SK-N-SH (cell line): Measurements from ENCODE around the gene CTLA4. TPM values are rescaled to one million over a fixed set of nuclear protein-coding genes. Genes with fewer than 3 reads are reported as not detected.

ENCODE experiments used
- CTCF ChIA-PET: fragments of 300-600, 350-600 bp; formaldehyde crosslinking; extraction: SDS; loops from one replicate; lab custom pipeline; 2021; lab: Yijun Ruan, JAX
- POLR2A ChIA-PET: fragments of 350-600 bp; sonication (Branson Sonifier 250); formaldehyde crosslinking; extraction: SDS; loops from one replicate; lab custom pipeline; 2020; ENCODE audit warnings: antibody characterized with exemption, inconsistent platforms; lab: Yijun Ruan, JAX
- DNase-seq: peaks from one replicate; pipeline ENCODE4 v3.0.0; 2012
- H2AFZ ChIP-seq: fragments of 200-600 bp; sonication (generic); 2 replicates; pipeline ENCODE4 v1.8.1; 2016; ENCODE audit warnings: antibody characterized with exemption, mild to moderate bottlenecking, low read depth
- H3F3A ChIP-seq: fragments of 200-600 bp; sonication (generic); replicated peaks from 2 replicates; pipeline ENCODE3; 2016; ENCODE audit warnings: antibody characterized with exemption, mild to moderate bottlenecking; ENCODE audit not compliant: insufficient read depth
- H3K27ac ChIP-seq, 2 experiments: fragments of 200-500 bp in 1 of 2; fragments of 200-600 bp in 1 of 2; sonication (Bioruptor generic) in 1 of 2; sonication (generic), shearing (Covaris generic) in 1 of 2; 2 replicates each; pipeline versions ENCODE4 v1.5.1 to v1.6.1; 2014 to 2016; ENCODE audit warnings: low read depth in 2 of 2, inconsistent platforms in 1 of 2, low read length in 1 of 2, mild to moderate bottlenecking in 1 of 2, mixed read lengths in 1 of 2
- H3K27me3 ChIP-seq: fragments of 200-600 bp; sonication (generic), shearing (Covaris generic); 2 replicates; pipeline ENCODE4 v1.6.1; 2016; ENCODE audit warnings: mixed run types; ENCODE audit not compliant: insufficient read depth
- H3K36me3 ChIP-seq, 2 experiments: fragments of 200-500 bp in 1 of 2; fragments of 200-600 bp in 1 of 2; sonication (Bioruptor generic) in 1 of 2; sonication (generic) in 1 of 2; replicated peaks in 1 of 2; 2 replicates each; pipeline versions ENCODE3 to v1.5.1; 2014 to 2016; ENCODE audit warnings: low read length in 1 of 2, mild to moderate bottlenecking in 1 of 2; ENCODE audit not compliant: insufficient read depth in 2 of 2, control insufficient read depth in 1 of 2
- H3K4me1 ChIP-seq, 2 experiments: fragments of 200-500 bp in 1 of 2; fragments of 200-600 bp in 1 of 2; sonication (Bioruptor generic) in 1 of 2; sonication (generic), shearing (Covaris generic) in 1 of 2; 2 replicates each; pipeline versions ENCODE4 v1.5.1 to v1.6.1; 2014 to 2016; ENCODE audit warnings: low read depth in 1 of 2, low read length in 1 of 2, mixed run types in 1 of 2; ENCODE audit not compliant: insufficient read depth in 2 of 2, control insufficient read depth in 1 of 2
- H3K4me2 ChIP-seq: fragments of 200-600 bp; sonication (generic), shearing (Covaris generic); 2 replicates; pipeline ENCODE4 v1.6.1; 2017; ENCODE audit warnings: mixed run types
- H3K4me3 ChIP-seq, 2 experiments: fragments of 200-500 bp in 1 of 2; fragments of 200-600 bp in 1 of 2; sonication (Bioruptor generic) in 1 of 2; sonication (generic), shearing (Covaris generic) in 1 of 2; 2 replicates each; pipeline versions ENCODE4 v1.5.1 to v1.8.1; 2014 to 2016; ENCODE audit warnings: low read depth in 2 of 2, inconsistent platforms in 1 of 2, low read length in 1 of 2, mild to moderate bottlenecking in 1 of 2, mixed read lengths in 1 of 2, moderate library complexity in 1 of 2
- H3K79me2 ChIP-seq: fragments of 200-600 bp; sonication (generic); 2 replicates; pipeline ENCODE4 v1.8.1; 2017; ENCODE audit warnings: mild to moderate bottlenecking; ENCODE audit not compliant: insufficient read depth
- H3K9ac ChIP-seq: fragments of 200-600 bp; sonication (generic); 2 replicates; pipeline ENCODE4 v1.6.1; 2017; ENCODE audit warnings: mixed run types
- H3K9me2 ChIP-seq: fragments of 200-600 bp; sonication (generic); 2 replicates; pipeline ENCODE4 v1.6.1; 2017; ENCODE audit warnings: mixed run types
- H3K9me3 ChIP-seq: fragments of 200-600 bp; sonication (generic); 2 replicates; pipeline ENCODE4 v1.6.1; 2017; ENCODE audit warnings: mixed run types, mild to moderate bottlenecking, moderate library complexity
- H4K20me1 ChIP-seq: fragments of 200-600 bp; sonication (generic); 2 replicates; pipeline ENCODE4 v1.6.1; 2017; ENCODE audit warnings: mild to moderate bottlenecking, mixed run types; ENCODE audit not compliant: insufficient read depth
- EZH2phosphoT487 ChIP-seq: fragments of 200-600 bp; sonication (generic); IDR thresholded peaks from 2 replicates; pipeline ENCODE4 v1.6.1; 2017; ENCODE audit warnings: low read depth, mixed run types, mild to moderate bottlenecking, antibody characterized with exemption, moderate library complexity, borderline replicate concordance
- FOSL2 ChIP-seq: IDR thresholded peaks from 2 replicates; pipeline ENCODE4 v1.4.0; 2012; ENCODE audit warnings: low read depth, mild to moderate bottlenecking, moderate library complexity, borderline replicate concordance
- FOXM1 ChIP-seq: IDR thresholded peaks from 2 replicates; pipeline ENCODE4 v1.4.0; 2012; ENCODE audit warnings: low read depth, mild to moderate bottlenecking
- GATA2 ChIP-seq: sonication (generic); formaldehyde crosslinking; IDR thresholded peaks from 2 replicates; pipeline ENCODE4 v1.5.0; 2020; ENCODE audit warnings: mild to moderate bottlenecking, missing genetic modification reagents
- MAX ChIP-seq: IDR thresholded peaks from 2 replicates; pipeline ENCODE4 v1.4.0; 2012; ENCODE audit warnings: low read depth
- MEF2A ChIP-seq: IDR thresholded peaks from 2 replicates; pipeline ENCODE4 v1.4.0; 2012; ENCODE audit warnings: low read depth, borderline replicate concordance
- NRF1 ChIP-seq: IDR thresholded peaks from 2 replicates; pipeline ENCODE4 v1.6.1; 2012; ENCODE audit warnings: low read depth, mild to moderate bottlenecking, low read length
- RAD21 ChIP-seq: IDR thresholded peaks from 2 replicates; pipeline ENCODE4 v1.6.1; 2012; ENCODE audit warnings: mild to moderate bottlenecking, low read length
- USF2 ChIP-seq: fragments of 150-350 bp; IDR thresholded peaks from 2 replicates; pipeline ENCODE4 v1.6.1; 2017; ENCODE audit warnings: antibody characterized with exemption, low read length, low read depth, borderline replicate concordance
- ZBTB33 ChIP-seq: IDR thresholded peaks from 2 replicates; pipeline ENCODE4 v1.4.0; 2012; ENCODE audit warnings: low read depth, borderline replicate concordance
- WGBS: methylation state at CpG from one replicate; pipeline ENCODE4 v1.1.6; 2017; ENCODE audit warnings: low lambda C conversion rate; 5-methylcytosine and 5-hydroxymethylcytosine counted together
- polyA plus RNA-seq, 3 experiments: library from polyadenylated mRNA; depleted of rRNA; stranded (reverse); fragments of >200 nt; gene quantifications; 2 replicates each; pipeline ENCODE4 v1.2.3, GENCODE V29; 2012
- TF ChIP-seq, protein P1 (sequence below): fragments of 200-600 bp; sonication (generic); IDR thresholded peaks from 2 replicates; pipeline ENCODE4 v1.6.1; 2017; ENCODE audit warnings: antibody characterized with exemption, mild to moderate bottlenecking, moderate library complexity
- TF ChIP-seq, protein P2 (sequence below): IDR thresholded peaks from 2 replicates; pipeline ENCODE4 v1.6.1; 2012; ENCODE audit warnings: mild to moderate bottlenecking, low read depth, low read length, moderate library complexity

CTLA4 gene
- polyA plus RNA-seq, 1 of the 3 experiments (the other 2 are of a cell fraction): not detected

DNA sequence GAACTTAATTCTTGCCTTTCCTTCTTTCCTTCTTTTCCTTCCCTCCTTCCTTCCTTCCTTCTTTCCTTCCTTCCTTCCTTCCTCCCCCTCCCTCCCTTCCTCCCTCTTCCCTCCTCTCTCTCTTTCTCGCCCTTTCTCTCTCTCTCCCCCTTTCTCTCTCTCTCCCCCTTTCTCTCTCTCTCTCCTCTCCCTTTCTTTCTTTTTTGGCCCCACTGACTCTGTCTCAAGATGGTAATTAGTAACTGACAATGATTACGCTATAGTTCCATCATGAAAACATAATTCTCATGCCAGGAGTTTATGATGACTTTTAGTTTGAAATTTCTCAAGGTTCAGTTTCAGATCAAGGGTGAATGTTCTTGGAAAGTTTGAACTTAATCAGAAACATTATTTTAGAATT, 14.8 kb upstream of the CTLA4 start:
- Histone ChIP-seq H3K9ac (no peak overlapping the region), H3K79me2 (no peaks in the 10 kb centered on the region), H3F3A (no peaks in the 10 kb centered on the region), H3K27me3 (0 out of 2 replicates have a peak, but pooled peaks cover 10% of the 10 kb centered on the region), H2AFZ (no peak overlapping the region), H3K9me2 (no peaks in the 10 kb centered on the region), H3K9me3 (no peaks in the 10 kb centered on the region), H3K4me3 (no peak overlapping the region), H3K27ac (no peak overlapping the region), H4K20me1 (no peaks in the 10 kb centered on the region), H3K4me1 (no peaks in the 10 kb centered on the region; a peak in 1 of 4 replicates), H3K36me3 (no peaks in the 10 kb centered on the region), H3K4me2 (no peak overlapping the region)
- CTCF ChIA-PET: no interaction called here
- POLR2A ChIA-PET: no interaction called here
- TF ChIP-seq USF2 (no peak), ZBTB33 (no peak), MEF2A (no peak), NRF1 (no peak), FOSL2 (no peak), RAD21 (no peak)
- TF ChIP-seq, protein P1, sequence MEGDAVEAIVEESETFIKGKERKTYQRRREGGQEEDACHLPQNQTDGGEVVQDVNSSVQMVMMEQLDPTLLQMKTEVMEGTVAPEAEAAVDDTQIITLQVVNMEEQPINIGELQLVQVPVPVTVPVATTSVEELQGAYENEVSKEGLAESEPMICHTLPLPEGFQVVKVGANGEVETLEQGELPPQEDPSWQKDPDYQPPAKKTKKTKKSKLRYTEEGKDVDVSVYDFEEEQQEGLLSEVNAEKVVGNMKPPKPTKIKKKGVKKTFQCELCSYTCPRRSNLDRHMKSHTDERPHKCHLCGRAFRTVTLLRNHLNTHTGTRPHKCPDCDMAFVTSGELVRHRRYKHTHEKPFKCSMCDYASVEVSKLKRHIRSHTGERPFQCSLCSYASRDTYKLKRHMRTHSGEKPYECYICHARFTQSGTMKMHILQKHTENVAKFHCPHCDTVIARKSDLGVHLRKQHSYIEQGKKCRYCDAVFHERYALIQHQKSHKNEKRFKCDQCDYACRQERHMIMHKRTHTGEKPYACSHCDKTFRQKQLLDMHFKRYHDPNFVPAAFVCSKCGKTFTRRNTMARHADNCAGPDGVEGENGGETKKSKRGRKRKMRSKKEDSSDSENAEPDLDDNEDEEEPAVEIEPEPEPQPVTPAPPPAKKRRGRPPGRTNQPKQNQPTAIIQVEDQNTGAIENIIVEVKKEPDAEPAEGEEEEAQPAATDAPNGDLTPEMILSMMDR: no peak
- WGBS: 60% methylated on average over 2 of the region's 2 CpGs
- no peak for DNase-seq

GRCh38 chr2:203853271-203853670, 14.3 kb upstream of the CTLA4 start:
- DNase-seq: no peak
- no peak overlapping the region for H3K9ac ChIP-seq
- ChIA-PET CTCF (no interaction called here), POLR2A (no interaction called here)
- TF ChIP-seq MAX (no peak), GATA2 (CRISPR knock-in tag) (no peak), FOXM1 (no peak), EZH2phosphoT487 (no peak), FOSL2 (no peak)
- TF ChIP-seq, protein P2, sequence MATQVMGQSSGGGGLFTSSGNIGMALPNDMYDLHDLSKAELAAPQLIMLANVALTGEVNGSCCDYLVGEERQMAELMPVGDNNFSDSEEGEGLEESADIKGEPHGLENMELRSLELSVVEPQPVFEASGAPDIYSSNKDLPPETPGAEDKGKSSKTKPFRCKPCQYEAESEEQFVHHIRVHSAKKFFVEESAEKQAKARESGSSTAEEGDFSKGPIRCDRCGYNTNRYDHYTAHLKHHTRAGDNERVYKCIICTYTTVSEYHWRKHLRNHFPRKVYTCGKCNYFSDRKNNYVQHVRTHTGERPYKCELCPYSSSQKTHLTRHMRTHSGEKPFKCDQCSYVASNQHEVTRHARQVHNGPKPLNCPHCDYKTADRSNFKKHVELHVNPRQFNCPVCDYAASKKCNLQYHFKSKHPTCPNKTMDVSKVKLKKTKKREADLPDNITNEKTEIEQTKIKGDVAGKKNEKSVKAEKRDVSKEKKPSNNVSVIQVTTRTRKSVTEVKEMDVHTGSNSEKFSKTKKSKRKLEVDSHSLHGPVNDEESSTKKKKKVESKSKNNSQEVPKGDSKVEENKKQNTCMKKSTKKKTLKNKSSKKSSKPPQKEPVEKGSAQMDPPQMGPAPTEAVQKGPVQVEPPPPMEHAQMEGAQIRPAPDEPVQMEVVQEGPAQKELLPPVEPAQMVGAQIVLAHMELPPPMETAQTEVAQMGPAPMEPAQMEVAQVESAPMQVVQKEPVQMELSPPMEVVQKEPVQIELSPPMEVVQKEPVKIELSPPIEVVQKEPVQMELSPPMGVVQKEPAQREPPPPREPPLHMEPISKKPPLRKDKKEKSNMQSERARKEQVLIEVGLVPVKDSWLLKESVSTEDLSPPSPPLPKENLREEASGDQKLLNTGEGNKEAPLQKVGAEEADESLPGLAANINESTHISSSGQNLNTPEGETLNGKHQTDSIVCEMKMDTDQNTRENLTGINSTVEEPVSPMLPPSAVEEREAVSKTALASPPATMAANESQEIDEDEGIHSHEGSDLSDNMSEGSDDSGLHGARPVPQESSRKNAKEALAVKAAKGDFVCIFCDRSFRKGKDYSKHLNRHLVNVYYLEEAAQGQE: no peak
- H3K27ac ChIP-seq: no peak overlapping the region
- H3K4me1 ChIP-seq: no peaks in the 10 kb centered on the region; a peak in 1 of 4 replicates
- no peaks in the 10 kb centered on the region for H3K36me3 ChIP-seq
- H2AFZ ChIP-seq: no peak overlapping the region
- no peak overlapping the region for H3K4me2 ChIP-seq
- no peaks in the 10 kb centered on the region for H3K79me2 ChIP-seq
- no peaks in the 10 kb centered on the region for H3F3A ChIP-seq
- H3K27me3 ChIP-seq: 0 out of 2 replicates have a peak, but pooled peaks cover 15% of the 10 kb centered on the region
- H3K4me3 ChIP-seq: no peak overlapping the region
- 49% methylated on average over 3 of the region's 3 CpGs for WGBS
- H3K9me3 ChIP-seq: no peaks in the 10 kb centered on the region
- H3K9me2 ChIP-seq: no peaks in the 10 kb centered on the region
- no peaks in the 10 kb centered on the region for H4K20me1 ChIP-seq
